ENCODE data around the gene FRMD4A. TPM values are rescaled to one million over a fixed set of nuclear protein-coding genes. Genes with fewer than 3 reads are reported as not detected.
A peak's percentile ranks its signal among the peaks of the same experiment; 100 is the strongest.

Gene FRMD4A
- total RNA-seq, 1 experiment from 2014 or later: 19.6 TPM

GRCh38 chr10:13668126-13668525, 662.6 kb downstream of the FRMD4A start:
- no peak overlapping the region for H3K27ac ChIP-seq (ENCODE audit: insufficient read length, low read depth, low read length)
- WGBS (ENCODE audit: extremely low coverage, insufficient read length, low lambda C conversion rate): no CpG with 5 or more reads among the region's 4 CpGs

More at GRCh38 chr10:13668126-13668525, 662.6 kb downstream of the FRMD4A start:
- Histone ChIP-seq H3K9me3 (ENCODE audit: control insufficient read depth, low read depth, low read length) (no peaks in the 10 kb centered on the region), H3K56ac (ENCODE audit: insufficient read length, low read depth, low read length) (no peak overlapping the region), H3K79me2 (ENCODE audit: insufficient read depth, low read length) (no peaks in the 10 kb centered on the region), H2BK12ac (ENCODE audit: insufficient read length, low read depth, low read length) (no peak overlapping the region), H2BK120ac (ENCODE audit: low read depth, low read length, poor library complexity, severe bottlenecking) (no peak overlapping the region), H4K5ac (ENCODE audit: insufficient read length, low read depth, low read length) (no peak overlapping the region), H2AK5ac (ENCODE audit: insufficient read length, low read length) (no peak overlapping the region), H4K91ac (ENCODE audit: insufficient read length, low read depth, low read length) (no peak overlapping the region), H2BK15ac (ENCODE audit: low read depth, low read length) (no peak overlapping the region), H4K20me1 (ENCODE audit: control insufficient read depth, insufficient read depth, insufficient read length) (no peaks in the 10 kb centered on the region), H3K79me1 (ENCODE audit: insufficient read depth, low read depth, low read length, poor library complexity, severe bottlenecking) (no peaks in the 10 kb centered on the region), H3K23me2 (ENCODE audit: insufficient read length, low read depth, low read length, poor library complexity, severe bottlenecking) (no peaks in the 10 kb centered on the region), H2BK5ac (ENCODE audit: insufficient read length, low read length) (no peak overlapping the region), H3K23ac (ENCODE audit: insufficient read length, low read depth, low read length) (no peak overlapping the region), H3K27me3 (ENCODE audit: insufficient read depth, low read length) (no peaks in the 10 kb centered on the region), H4K8ac (replicated peaks; ENCODE audit: insufficient read length, low read depth, low read length) (no peak overlapping the region), H3K4ac (ENCODE audit: low read depth, low read length) (no peak overlapping the region), H3K14ac (ENCODE audit: insufficient read depth, low read length) (no peak overlapping the region), H2AFZ (ENCODE audit: low read length) (no peak overlapping the region), H3K18ac (ENCODE audit: insufficient read length, low read depth, low read length) (no peak overlapping the region), H2BK20ac (ENCODE audit: low read depth, low read length, poor library complexity, severe bottlenecking) (no peak overlapping the region), H3T11ph (ENCODE audit: low read length) (no peak overlapping the region), H3K4me1 (ENCODE audit: insufficient read depth, low read length) (peaks cover 4% of the 10 kb centered on the region; the same call in 1 of the 2 replicates), H3K9ac (ENCODE audit: extremely low read depth, insufficient read length, low read length) (no peak overlapping the region), H3K4me2 (ENCODE audit: insufficient read depth, insufficient read length, low read length) (no peak overlapping the region)
- Mint-ChIP-seq H3K4me1 (peaks cover 24 to 31% of the 10 kb centered on the region in 2 experiments), H3K9me3 (no peaks in the 10 kb centered on the region), H3K36me3 (ENCODE audit: insufficient read depth in 1 of 3, low read depth in 3 of 3) (peaks cover 29 to 40% (median 31%) of the 10 kb centered on the region in 3 experiments; a peak in 6 of 7 replicates), H3K4me3 (no peak overlapping the region), H3K27me3 (ENCODE audit: low read depth) (no peaks in the 10 kb centered on the region), H3K27ac (peak overlapping the region in 2 of 3 experiments; percentile 79 to 94; a peak in 4 of 7 replicates)
- no peak for DNase-seq
- no peak for TF ChIP-seq CTCF (conservative IDR thresholded peaks at IDR 0.05)

All from H9 (cell line).